ENCODE results near the gene MMP3. TPM values are rescaled to one million over a fixed set of nuclear protein-coding genes. Genes with fewer than 3 reads are reported as not detected.

The MMP3 gene
- total RNA-seq, 2 donors from 2014 or later, result 0.41 TPM; not detected in 1

- Histone ChIP-seq H3K27me3 (replicated peaks; ENCODE audit: insufficient read depth) (no peaks in the 10 kb centered on the region), H3K9me3 (no peaks in the 10 kb centered on the region), H3K4me1 (replicated peaks) (no peaks in the 10 kb centered on the region), H3K4me3 (peak overlapping the region in 1 of 2 donors; percentile 7), H3K36me3 (no peaks in the 10 kb centered on the region), H3K27ac (no peak overlapping the region)
- peak; percentile 30 for DNase-seq (ENCODE audit: low spot score)
- intact Hi-C loops (cut with DNase I), result loop anchor here (10.0 kb wide), 1 partner anchor 113 kb away; no protein-coding TSS in a partner anchor
- WGBS, result 60% methylated on average over 38 of the region's 38 CpGs
- TF ChIP-seq POLR2A (IDR thresholded peaks at IDR 0.05), result no peak
- TF ChIP-seq CTCF (IDR thresholded peaks at IDR 0.05), result peak in 3 of 4 experiments; percentile 14 to 46 (median 40)
- TF ChIP-seq POLR2AphosphoS5 (IDR thresholded peaks at IDR 0.05), result no peak
These were observed 11.6 kb downstream of the MMP3 start for GRCh38 chr11:102831489-102832440.

- no peaks in the 10 kb centered on the region for H3K4me1 ChIP-seq (replicated peaks)
- no peaks in the 10 kb centered on the region for H3K27me3 ChIP-seq (replicated peaks; ENCODE audit: insufficient read depth)
- TF ChIP-seq CTCF (IDR thresholded peaks at IDR 0.05) (no peak), POLR2AphosphoS5 (IDR thresholded peaks at IDR 0.05) (no peak), POLR2A (IDR thresholded peaks at IDR 0.05) (no peak)
- no peak overlapping the region for H3K27ac ChIP-seq
- DNase-seq (ENCODE audit: low spot score), result no peak
- WGBS, result 80% methylated on average over 2 of the region's 2 CpGs
- H3K4me3 ChIP-seq, result no peak overlapping the region
- H3K9me3 ChIP-seq, result no peaks in the 10 kb centered on the region
- no peaks in the 10 kb centered on the region for H3K36me3 ChIP-seq
- intact Hi-C loops (cut with DNase I), result loop anchor here (10.0 kb wide), 1 partner anchor 114 kb away; no protein-coding TSS in a partner anchor
These were observed 12.3 kb downstream of the MMP3 start for GRCh38 chr11:102831128-102831488.

GRCh38 chr11:102830001-102830727 is 13.2 kb downstream of the MMP3 start:
- Histone ChIP-seq H3K27me3 (replicated peaks; ENCODE audit: insufficient read depth) (no peaks in the 10 kb centered on the region), H3K4me1 (replicated peaks) (no peaks in the 10 kb centered on the region), H3K27ac (no peak overlapping the region), H3K36me3 (no peaks in the 10 kb centered on the region), H3K4me3 (no peak overlapping the region), H3K9me3 (no peaks in the 10 kb centered on the region)
- WGBS, result 62% methylated on average over 5 of the region's 5 CpGs
- no peak for DNase-seq (ENCODE audit: low spot score)
- TF ChIP-seq POLR2A (IDR thresholded peaks at IDR 0.05) (no peak), CTCF (IDR thresholded peaks at IDR 0.05) (no peak), POLR2AphosphoS5 (IDR thresholded peaks at IDR 0.05) (no peak)
- intact Hi-C loops (cut with DNase I), result loop anchor here (10.0 kb wide), 1 partner anchor 115 kb away; no protein-coding TSS in a partner anchor

- H3K27ac ChIP-seq, result no peak overlapping the region
- no peak for DNase-seq (ENCODE audit: low spot score)
- no peaks in the 10 kb centered on the region for H3K27me3 ChIP-seq (replicated peaks; ENCODE audit: insufficient read depth)
- H3K4me3 ChIP-seq, result no peak overlapping the region
- 32% methylated on average over 6 of the region's 6 CpGs for WGBS
- no peaks in the 10 kb centered on the region for H3K9me3 ChIP-seq
- H3K36me3 ChIP-seq, result no peaks in the 10 kb centered on the region
- no peaks in the 10 kb centered on the region for H3K4me1 ChIP-seq (replicated peaks)
- TF ChIP-seq POLR2A (IDR thresholded peaks at IDR 0.05) (no peak), CTCF (IDR thresholded peaks at IDR 0.05) (no peak), POLR2AphosphoS5 (IDR thresholded peaks at IDR 0.05) (no peak)
- intact Hi-C loops (cut with DNase I), result no loop called here
These were observed 14.0 kb downstream of the MMP3 start for GRCh38 chr11:102829316-102830000.

Data from prostate gland (tissue), 2 donors.